Natural killer cell (primary cell): Measurements from ENCODE around the gene RECK. TPM values are rescaled to one million over a fixed set of nuclear protein-coding genes. Genes with fewer than 3 reads are reported as not detected.

Experiments
- ATAC-seq, 3 donors: fragments of 150-1000 bp in 2 of 3; fragments of 200-7000 bp in 1 of 3; cut with Tn5 transposase; 1 replicate in 1 of 3; 2 replicates in 2 of 3; pipeline ENCODE4 v1.10.0; 2021; ENCODE audit warnings: mild to moderate bottlenecking in 2 of 3, moderate library complexity in 2 of 3
- DNase-seq, 2 donors: peaks; one replicate each; pipeline versions ENCODE4 v3.0.0 to v3.0.0-alpha.2; 2013 to 2021; ENCODE audit warnings: mixed read lengths in 1 of 2
- H3K27ac ChIP-seq: one replicate; pipeline ENCODE4 v1.5.1; 2013; ENCODE audit warnings: mild to moderate bottlenecking, low read length
- H3K27me3 ChIP-seq: one replicate; pipeline ENCODE4 v1.6.1; 2013; ENCODE audit warnings: low read length; ENCODE audit not compliant: control insufficient read depth, insufficient read depth
- H3K36me3 ChIP-seq: one replicate; pipeline ENCODE4 v1.6.1; 2013; ENCODE audit warnings: low read length; ENCODE audit not compliant: control insufficient read depth, insufficient read depth
- H3K4me1 ChIP-seq: one replicate; pipeline ENCODE4 v1.6.1; 2013; ENCODE audit warnings: low read length; ENCODE audit not compliant: control insufficient read depth, insufficient read depth
- H3K4me3 ChIP-seq: one replicate; pipeline ENCODE4 v1.5.1; 2013; ENCODE audit warnings: low read length
- H3K9me3 ChIP-seq: one replicate; pipeline ENCODE4 v1.6.1; 2013; ENCODE audit warnings: low read length; ENCODE audit not compliant: control insufficient read depth, insufficient read depth
- H3K27ac Mint-ChIP-seq, 2 donors: one replicate each; pipeline ENCODE4 v1.8.0; 2022; ENCODE audit warnings: mild to moderate bottlenecking in 2 of 2, mixed read lengths in 2 of 2, moderate library complexity in 1 of 2
- H3K27me3 Mint-ChIP-seq, 2 donors: one replicate each; pipeline ENCODE4 v1.8.0; 2022; ENCODE audit warnings: low read depth in 2 of 2, mixed read lengths in 2 of 2
- H3K36me3 Mint-ChIP-seq: one replicate; pipeline ENCODE4 v1.8.0; 2022; ENCODE audit warnings: mixed read lengths
- H3K4me1 Mint-ChIP-seq, 2 donors: one replicate each; pipeline ENCODE4 v1.8.0; 2022; ENCODE audit warnings: mixed read lengths in 2 of 2
- H3K4me3 Mint-ChIP-seq: one replicate; pipeline ENCODE4 v1.8.0; 2022; ENCODE audit warnings: mild to moderate bottlenecking, moderate library complexity, mixed read lengths
- H3K9me3 Mint-ChIP-seq, 2 donors: one replicate each; pipeline ENCODE4 v1.8.0; 2022; ENCODE audit warnings: mixed read lengths in 2 of 2
- CTCF ChIP-seq: fragments of 200-600 bp; IDR thresholded peaks from one replicate; pipeline ENCODE4 v1.8.0; 2022; ENCODE audit warnings: antibody characterized with exemption
- WGBS: methylation state at CpG from one replicate; pipeline ENCODE4 v1.1.7; 2013; ENCODE audit warnings: missing lambda C conversion rate; ENCODE audit not compliant: insufficient coverage; 5-methylcytosine and 5-hydroxymethylcytosine counted together
- intact Hi-C: fragments of 100-400 bp; cut with micrococcal nuclease; formaldehyde crosslinking; loops from one replicate; pipeline ENCODE4 v1.14.2; 2022
- total RNA-seq, 4 donors: library from RNA; stranded (reverse); fragments of 120-200 nt in 1 of 4; gene quantifications; one replicate each; pipeline versions ENCODE4 v1.2.3 to v1.2.4, GENCODE V29; 2013 to 2022

The RECK gene
- total RNA-seq, 3 donors from 2014 or later (not counting 1 experiment from before 2014, with no cell fraction given) = 7.4 to 10.3 (median 8.0) TPM

GRCh38 chr9:36074870-36075532 is 38.3 kb downstream of the RECK start:
- Mint-ChIP-seq H3K9me3 (no peaks in the 10 kb centered on the region), H3K36me3 (no peaks in the 10 kb centered on the region), H3K4me1 (no peaks in the 10 kb centered on the region), H3K4me3 (no peak overlapping the region), H3K27me3 (no peaks in the 10 kb centered on the region), H3K27ac (no peak overlapping the region)
- intact Hi-C loops = no loop called here
- H3K27me3 ChIP-seq = no peaks in the 10 kb centered on the region
- H3K9me3 ChIP-seq = no peaks in the 10 kb centered on the region
- no peak overlapping the region for H3K4me3 ChIP-seq
- DNase-seq (no peak), ATAC-seq (no peak)
- peaks cover 2% of the 10 kb centered on the region for H3K36me3 ChIP-seq
- no peak overlapping the region for H3K27ac ChIP-seq
- 77% methylated on average over 2 of the region's 2 CpGs for WGBS
- H3K4me1 ChIP-seq = no peaks in the 10 kb centered on the region
- no peak for TF ChIP-seq CTCF

- Mint-ChIP-seq H3K9me3 (no peaks in the 10 kb centered on the region), H3K36me3 (peaks cover 2% of the 10 kb centered on the region), H3K4me3 (no peak overlapping the region), H3K27me3 (no peaks in the 10 kb centered on the region), H3K4me1 (no peaks in the 10 kb centered on the region), H3K27ac (no peak overlapping the region)
- ATAC-seq = no peak
- no CpG with 5 or more reads among the region's 1 CpG for WGBS
- DNase-seq = no peak
- Histone ChIP-seq H3K36me3 (no peaks in the 10 kb centered on the region), H3K27ac (no peak overlapping the region), H3K4me3 (no peak overlapping the region), H3K4me1 (no peaks in the 10 kb centered on the region), H3K27me3 (no peaks in the 10 kb centered on the region), H3K9me3 (no peaks in the 10 kb centered on the region)
- intact Hi-C loops = no loop called here
- TF ChIP-seq CTCF = no peak
Observed at GRCh38 chr9:36078051-36078450, 41.3 kb downstream of the RECK start.

GRCh38 chr9:36080519-36080918 is 43.8 kb downstream of the RECK start:
- Histone ChIP-seq H3K4me3 (no peak overlapping the region), H3K36me3 (no peaks in the 10 kb centered on the region), H3K4me1 (no peaks in the 10 kb centered on the region), H3K9me3 (no peaks in the 10 kb centered on the region), H3K27ac (no peak overlapping the region), H3K27me3 (no peaks in the 10 kb centered on the region)
- H3K27ac Mint-ChIP-seq = no peak overlapping the region
- 99% methylated on average over 3 of the region's 3 CpGs for WGBS
- ATAC-seq (no peak), DNase-seq (no peak)
- intact Hi-C loops = no loop called here
- peaks cover 0 to 1% of the 10 kb centered on the region in 2 donors for H3K4me1 Mint-ChIP-seq
- H3K4me3 Mint-ChIP-seq = no peak overlapping the region
- H3K27me3 Mint-ChIP-seq = no peaks in the 10 kb centered on the region
- peaks cover 7% of the 10 kb centered on the region for H3K36me3 Mint-ChIP-seq
- H3K9me3 Mint-ChIP-seq = no peaks in the 10 kb centered on the region
- TF ChIP-seq CTCF = no peak

GRCh38 chr9:36082931-36083330 is 46.2 kb downstream of the RECK start:
- Mint-ChIP-seq H3K4me1 (peaks cover 0 to 11% of the 10 kb centered on the region in 2 donors), H3K4me3 (no peak overlapping the region), H3K27ac (no peak overlapping the region), H3K9me3 (no peaks in the 10 kb centered on the region), H3K27me3 (no peaks in the 10 kb centered on the region), H3K36me3 (peaks cover 7% of the 10 kb centered on the region)
- DNase-seq (no peak), ATAC-seq (no peak)
- intact Hi-C loops = no loop called here
- 93% methylated on average over 5 of the region's 5 CpGs for WGBS
- no peak overlapping the region for H3K4me3 ChIP-seq
- H3K27me3 ChIP-seq = no peaks in the 10 kb centered on the region
- H3K4me1 ChIP-seq = peaks cover 2% of the 10 kb centered on the region
- H3K27ac ChIP-seq = no peak overlapping the region
- H3K36me3 ChIP-seq = no peaks in the 10 kb centered on the region
- TF ChIP-seq CTCF = no peak
- no peaks in the 10 kb centered on the region for H3K9me3 ChIP-seq
